T-helper 1 cell treated with Interleukin-12 subunit alpha and Interleukin-12 subunit beta and Interleukin-4 antibody, amounts not matched to agents 30 μg/mL and 1 μg/mL, for 36 hours (primary cell): ENCODE data around the gene SRP68.

Experiments
- H3K27ac Mint-ChIP-seq: one replicate; pipeline ENCODE4 v1.8.0; 2021; ENCODE audit warnings: mild to moderate bottlenecking, mixed read lengths
- H3K27me3 Mint-ChIP-seq: one replicate; pipeline ENCODE4 v1.8.0; 2021; ENCODE audit warnings: low read depth, mixed read lengths
- H3K36me3 Mint-ChIP-seq: one replicate; pipeline ENCODE4 v1.8.0; 2021; ENCODE audit warnings: low read depth, mixed read lengths
- H3K4me1 Mint-ChIP-seq: one replicate; pipeline ENCODE4 v1.8.0; 2021; ENCODE audit warnings: low read depth, mixed read lengths
- H3K4me3 Mint-ChIP-seq: one replicate; pipeline ENCODE4 v1.8.0; 2021; ENCODE audit warnings: mild to moderate bottlenecking, moderate library complexity, mixed read lengths
- H3K9me3 Mint-ChIP-seq: one replicate; pipeline ENCODE4 v1.8.0; 2021; ENCODE audit warnings: mixed read lengths

The SRP68 gene

DNA sequence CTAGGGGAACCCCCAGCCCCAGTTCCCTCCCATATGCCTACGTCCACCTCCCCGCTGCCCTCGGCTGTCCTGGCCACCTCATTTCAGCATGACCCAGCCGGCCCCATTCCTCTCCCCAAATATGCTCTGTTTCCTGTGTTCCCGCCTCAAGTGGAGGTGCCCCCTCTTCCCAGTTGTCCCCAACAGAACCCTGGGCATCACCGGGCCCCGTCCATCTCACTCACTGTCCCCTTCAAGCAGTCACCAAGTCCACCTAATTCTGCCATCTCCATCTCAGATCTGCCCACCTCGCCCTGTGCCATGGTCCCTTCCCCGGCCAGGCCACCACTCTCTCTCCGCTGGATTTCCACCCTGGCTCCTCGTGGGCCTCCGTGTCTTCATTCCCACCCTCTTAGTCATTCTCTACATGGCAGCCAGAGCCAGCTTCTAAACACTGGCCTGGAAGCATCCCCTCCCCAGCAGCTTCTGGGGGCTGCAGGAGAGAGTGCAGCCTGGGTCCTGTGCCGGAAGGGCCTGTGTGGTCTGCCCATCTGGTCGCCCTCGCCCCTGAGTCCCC lies 58.9 kb downstream of the SRP68 start:
- H3K27ac Mint-ChIP-seq, result no peak overlapping the region

DNA sequence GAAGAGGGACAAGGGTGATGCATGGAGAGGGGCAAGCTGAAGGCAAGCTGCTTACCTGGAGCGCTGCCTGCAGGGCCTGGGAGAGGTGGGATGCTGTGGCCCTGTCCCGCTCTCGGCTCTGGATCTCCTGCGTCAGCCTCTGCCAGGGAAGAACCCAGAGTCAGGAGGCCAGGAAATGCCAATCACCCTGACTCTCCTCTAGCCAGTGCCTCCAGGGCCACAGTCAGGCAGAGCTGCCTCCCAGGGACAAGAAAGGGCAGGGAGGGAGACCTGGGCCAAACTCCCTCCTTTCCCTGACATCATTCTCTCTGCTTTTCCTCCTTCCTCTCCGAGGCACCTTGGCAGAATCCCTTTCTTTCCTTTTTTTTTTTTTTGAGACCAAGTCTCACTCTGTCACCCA lies 60.4 kb downstream of the SRP68 start:
- Mint-ChIP-seq H3K36me3 (no peaks in the 10 kb centered on the region), H3K4me3 (no peak overlapping the region), H3K27me3 (no peaks in the 10 kb centered on the region), H3K4me1 (peaks cover 2% of the 10 kb centered on the region), H3K27ac (no peak overlapping the region), H3K9me3 (no peaks in the 10 kb centered on the region)

More for the DNA sequence above, 58.9 kb downstream of the SRP68 start:
- no peaks in the 10 kb centered on the region for H3K36me3 Mint-ChIP-seq
- no peak overlapping the region for H3K4me3 Mint-ChIP-seq
- no peaks in the 10 kb centered on the region for H3K27me3 Mint-ChIP-seq
- H3K4me1 Mint-ChIP-seq, result peaks cover 2% of the 10 kb centered on the region
- H3K9me3 Mint-ChIP-seq, result no peaks in the 10 kb centered on the region

DNA sequence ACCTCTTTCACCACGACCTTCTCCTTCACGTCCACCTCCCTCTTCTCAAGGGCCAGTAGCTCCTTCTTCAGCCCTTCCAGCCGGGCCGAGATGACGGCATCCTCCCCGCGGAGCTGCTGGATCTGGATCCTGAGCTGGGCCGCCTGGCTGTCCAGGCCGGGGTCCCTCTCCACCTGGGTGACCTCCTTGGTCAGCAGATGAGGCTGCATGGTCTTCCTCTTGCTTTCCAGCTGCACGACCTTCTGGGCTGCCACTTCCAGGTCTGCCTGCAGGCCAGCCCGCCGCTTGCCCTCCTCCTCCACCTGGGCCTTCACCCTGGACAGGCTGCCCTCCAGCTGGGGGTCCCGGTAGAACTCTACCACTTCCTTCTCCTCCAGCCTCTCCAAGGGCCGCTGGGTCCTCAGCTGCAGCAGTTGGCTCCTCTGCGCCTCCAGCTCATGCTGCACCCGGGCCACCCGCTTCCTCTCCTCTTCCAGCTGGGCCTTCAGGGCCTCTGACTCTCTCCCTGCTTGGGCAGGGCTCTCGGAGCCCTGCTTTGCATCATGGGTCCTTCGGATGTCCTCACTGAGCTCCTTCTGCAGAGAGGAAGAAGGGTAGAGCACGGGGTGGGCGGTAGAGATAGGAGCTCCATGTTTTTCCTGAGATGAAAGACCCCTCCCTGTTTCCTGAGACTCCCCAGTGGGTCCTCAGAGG lies 62.2 kb downstream of the SRP68 start:
- Mint-ChIP-seq H3K4me3 (no peak overlapping the region), H3K27me3 (no peaks in the 10 kb centered on the region), H3K27ac (no peak overlapping the region), H3K4me1 (peaks cover 9% of the 10 kb centered on the region), H3K9me3 (no peaks in the 10 kb centered on the region), H3K36me3 (peaks cover 2% of the 10 kb centered on the region)

GRCh38 chr17:76009447-76009846 lies 62.9 kb downstream of the SRP68 start:
- Mint-ChIP-seq H3K9me3 (no peaks in the 10 kb centered on the region), H3K27me3 (no peaks in the 10 kb centered on the region), H3K36me3 (peaks cover 2% of the 10 kb centered on the region), H3K27ac (no peak overlapping the region), H3K4me1 (peaks cover 9% of the 10 kb centered on the region), H3K4me3 (no peak overlapping the region)

GRCh38 chr17:76008630-76009425 lies 63.5 kb downstream of the SRP68 start:
- Mint-ChIP-seq H3K36me3 (peaks cover 2% of the 10 kb centered on the region), H3K27me3 (no peaks in the 10 kb centered on the region), H3K4me1 (peaks cover 7% of the 10 kb centered on the region), H3K27ac (no peak overlapping the region), H3K9me3 (no peaks in the 10 kb centered on the region), H3K4me3 (no peak overlapping the region)

DNA sequence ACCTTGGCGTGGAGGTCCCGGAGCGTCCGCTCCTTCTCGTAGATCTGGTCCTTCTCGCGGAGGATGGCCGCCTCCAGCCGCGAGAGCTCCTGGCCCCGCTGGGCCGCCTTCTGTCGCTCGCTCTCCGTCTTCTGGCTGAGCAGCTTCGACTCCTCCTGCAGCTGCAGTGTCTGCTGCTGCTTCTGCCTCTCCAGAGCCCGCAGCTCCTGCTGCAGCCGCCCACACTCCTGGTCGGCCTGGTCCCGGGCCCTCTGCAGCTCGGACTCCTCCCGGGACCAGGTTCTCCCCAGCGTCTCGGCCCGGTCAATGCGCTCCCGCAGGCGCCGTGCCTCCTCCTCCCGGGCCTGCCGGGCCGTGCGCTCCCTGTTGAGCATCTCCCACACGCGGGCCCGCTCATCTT lies 64.1 kb downstream of the SRP68 start:
- no peak overlapping the region for H3K4me3 Mint-ChIP-seq
- H3K9me3 Mint-ChIP-seq, result no peaks in the 10 kb centered on the region
- H3K27ac Mint-ChIP-seq, result no peak overlapping the region
- H3K27me3 Mint-ChIP-seq, result no peaks in the 10 kb centered on the region
- peaks cover 5% of the 10 kb centered on the region for H3K36me3 Mint-ChIP-seq
- peaks cover 7% of the 10 kb centered on the region for H3K4me1 Mint-ChIP-seq

DNA sequence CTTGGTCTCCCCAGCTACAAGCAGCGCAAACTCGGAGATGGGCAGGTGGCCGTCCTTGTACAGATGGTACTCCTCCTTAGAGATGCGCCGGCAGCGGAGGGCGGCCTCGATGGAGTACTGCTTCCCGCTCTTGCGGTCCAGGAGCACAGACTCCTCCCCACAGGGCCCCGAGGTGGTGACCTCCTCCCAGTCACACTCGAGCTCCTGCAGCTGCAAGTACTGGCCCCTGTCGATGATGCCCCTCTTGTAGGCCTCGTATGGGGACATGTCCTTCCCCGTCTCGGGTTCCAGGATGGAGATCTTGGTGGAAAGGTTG lies 64.5 kb downstream of the SRP68 start:
- H3K4me1 Mint-ChIP-seq, result peaks cover 7% of the 10 kb centered on the region
- H3K9me3 Mint-ChIP-seq, result no peaks in the 10 kb centered on the region
- H3K36me3 Mint-ChIP-seq, result peaks cover 5% of the 10 kb centered on the region
- H3K4me3 Mint-ChIP-seq, result no peak overlapping the region
- no peak overlapping the region for H3K27ac Mint-ChIP-seq
- H3K27me3 Mint-ChIP-seq, result no peaks in the 10 kb centered on the region

- Mint-ChIP-seq H3K27ac (no peak overlapping the region), H3K4me3 (no peak overlapping the region), H3K36me3 (peaks cover 5% of the 10 kb centered on the region), H3K27me3 (no peaks in the 10 kb centered on the region), H3K9me3 (no peaks in the 10 kb centered on the region), H3K4me1 (peaks cover 7% of the 10 kb centered on the region)
Measured at GRCh38 chr17:76007131-76007849, 65.0 kb downstream of the SRP68 start.

- H3K4me3 Mint-ChIP-seq, result no peak overlapping the region
- H3K36me3 Mint-ChIP-seq, result peaks cover 5% of the 10 kb centered on the region
- no peaks in the 10 kb centered on the region for H3K27me3 Mint-ChIP-seq
- no peak overlapping the region for H3K27ac Mint-ChIP-seq
- H3K9me3 Mint-ChIP-seq, result no peaks in the 10 kb centered on the region
- peaks cover 7% of the 10 kb centered on the region for H3K4me1 Mint-ChIP-seq
Measured at GRCh38 chr17:76005263-76006149, 66.8 kb downstream of the SRP68 start.

DNA sequence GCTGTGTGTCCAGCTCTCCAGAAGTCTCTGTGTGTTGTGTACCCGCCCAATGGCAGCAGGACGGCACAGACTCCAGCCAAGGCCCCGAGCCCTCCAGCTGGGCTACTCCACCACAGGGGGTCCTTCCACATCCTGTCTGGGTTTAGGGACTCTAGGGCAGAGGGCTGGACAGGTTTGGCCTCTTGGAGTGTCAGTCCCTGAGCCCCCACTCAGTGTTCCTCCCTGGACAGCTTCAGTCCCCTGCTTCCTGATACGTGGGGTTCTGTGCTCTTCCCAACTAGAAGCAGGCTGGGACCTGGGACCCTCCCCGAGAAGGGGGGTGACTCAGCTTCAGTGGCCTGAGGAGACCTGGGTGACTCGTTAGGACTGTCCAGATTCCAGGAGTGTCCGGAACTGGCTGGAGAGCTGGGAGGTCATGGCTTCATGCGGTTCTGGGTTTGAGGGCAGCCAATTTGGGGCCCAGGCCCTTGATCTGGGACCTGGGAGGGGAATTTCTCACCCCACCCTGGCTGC lies 67.5 kb downstream of the SRP68 start:
- Mint-ChIP-seq H3K4me1 (peaks cover 7% of the 10 kb centered on the region), H3K27ac (no peak overlapping the region), H3K9me3 (no peaks in the 10 kb centered on the region), H3K36me3 (peaks cover 5% of the 10 kb centered on the region), H3K4me3 (no peak overlapping the region), H3K27me3 (no peaks in the 10 kb centered on the region)

- Mint-ChIP-seq H3K27ac (no peak overlapping the region), H3K27me3 (no peaks in the 10 kb centered on the region), H3K9me3 (no peaks in the 10 kb centered on the region), H3K4me3 (no peak overlapping the region), H3K36me3 (peaks cover 5% of the 10 kb centered on the region), H3K4me1 (peaks cover 7% of the 10 kb centered on the region)
Measured at GRCh38 chr17:76003915-76004314, 68.4 kb downstream of the SRP68 start.

- peaks cover 18% of the 10 kb centered on the region for H3K4me1 Mint-ChIP-seq
- H3K9me3 Mint-ChIP-seq, result no peaks in the 10 kb centered on the region
- no peak overlapping the region for H3K27ac Mint-ChIP-seq
- peaks cover 5% of the 10 kb centered on the region for H3K36me3 Mint-ChIP-seq
- no peaks in the 10 kb centered on the region for H3K27me3 Mint-ChIP-seq
- H3K4me3 Mint-ChIP-seq, result no peak overlapping the region
Measured at GRCh38 chr17:76002100-76002499, 70.2 kb downstream of the SRP68 start.

- H3K27ac Mint-ChIP-seq, result no peak within 1 kb of the TSS
- H3K4me3 Mint-ChIP-seq, result no peak within 1 kb of the TSS
- H3K27me3 Mint-ChIP-seq, result no peaks in the 10 kb centered on the region
- H3K4me1 Mint-ChIP-seq, result peaks cover 25% of the 10 kb centered on the region
- H3K36me3 Mint-ChIP-seq, result peaks cover 6% of the 10 kb centered on the region
- no peaks in the 10 kb centered on the region for H3K9me3 Mint-ChIP-seq
Measured at GRCh38 chr17:76000755-76001521, 71.4 kb downstream of the SRP68 start, which contains the start of gene CDK3. CDK3 (plus strand) TSS chr17:76000855; CDS start chr17:76001426, 571 bp downstream.
